Gastrocnemius medialis (tissue), 4 donors: ENCODE data around the gene AP5Z1. TPM values are rescaled to one million over a fixed set of nuclear protein-coding genes. Genes with fewer than 3 reads are reported as not detected.

Experiments used
- ATAC-seq, 2 donors: fragments of 150-250 bp; one replicate each; pipeline ENCODE4 v1.9.1; 2016
- DNase-seq, 2 donors: peaks; one replicate each; pipeline ENCODE4 v3.0.0-alpha.2; 2019
- H3K27ac ChIP-seq, 4 donors: fragments of 200-600 bp; sonication (generic); 1 replicate in 1 of 4; 2 replicates in 3 of 4; pipeline ENCODE4 v1.5.1; 2016 to 2018; ENCODE audit warnings: mild to moderate bottlenecking in 2 of 4, moderate library complexity in 1 of 4
- H3K27me3 ChIP-seq, 3 donors: fragments of 200-600 bp; sonication (generic) in 2 of 3; 1 replicate in 1 of 3; 2 replicates in 2 of 3; pipeline versions ENCODE4 v1.5.1 to v1.6.0; 2016 to 2019; ENCODE audit warnings: mild to moderate bottlenecking in 1 of 3, moderate library complexity in 1 of 3
- H3K36me3 ChIP-seq, 2 donors: fragments of 200-600 bp; sonication (generic) in 1 of 2; one replicate each; pipeline ENCODE4 v1.5.1; 2017 to 2018
- H3K4me1 ChIP-seq, 2 donors: fragments of 200-600 bp; sonication (generic) in 1 of 2; one replicate each; pipeline ENCODE4 v1.5.1; 2016 to 2017; ENCODE audit warnings: mild to moderate bottlenecking in 2 of 2
- H3K4me3 ChIP-seq, 4 donors: fragments of 200-600 bp; sonication (generic) in 3 of 4; 1 replicate in 1 of 4; 2 replicates in 3 of 4; pipeline ENCODE4 v1.5.1; 2016 to 2019; ENCODE audit warnings: mild to moderate bottlenecking in 2 of 4
- H3K9me3 ChIP-seq, 3 donors: fragments of 200-600 bp; sonication (generic) in 2 of 3; 1 replicate in 1 of 3; 2 replicates in 2 of 3; pipeline ENCODE4 v1.5.1; 2016 to 2019
- POLR2A ChIP-seq, 2 donors: fragments of 450-650 bp; IDR thresholded peaks; one replicate each; pipeline ENCODE4 v1.6.1; 2017; ENCODE audit warnings: antibody characterized with exemption in 2 of 2, mild to moderate bottlenecking in 2 of 2, moderate library complexity in 2 of 2
- in situ Hi-C, 4 donors: fragments of 200-750 bp; cut with MboI; loops; one replicate each; pipeline versions ENCODE4 v1.15.0 to v1.8.0; 2017; ENCODE audit warnings: low sequenced_read_pairs in 4 of 4
- intact Hi-C: fragments of 100-400 bp; cut with DNase I; formaldehyde crosslinking; loops from one replicate; pipeline ENCODE4 v1.15.1; 2023; ENCODE audit warnings: low total_unique reads
- total RNA-seq, 4 donors: library from RNA; depleted of rRNA; stranded (reverse); fragments of >200 nt; gene quantifications; one replicate each; pipeline versions ENCODE4 v1.1.0 to v1.2.3, GENCODE V29; 2016
- TF ChIP-seq, protein P1 (sequence below), 5 experiments: fragments of 450-650 bp in 3 of 5; fragments of 200-600 bp in 2 of 5; sonication (generic) in 2 of 5; IDR thresholded peaks in 4 of 5; conservative IDR thresholded peaks in 1 of 5; 1 replicate in 4 of 5; 2 replicates in 1 of 5; pipeline ENCODE4 v1.5.1; 2016 to 2019; ENCODE audit warnings: antibody characterized with exemption in 5 of 5, mild to moderate bottlenecking in 3 of 5, moderate library complexity in 3 of 5

The AP5Z1 gene
- total RNA-seq, 4 donors from 2014 or later, result 10.2 to 18.1 (median 14.6) TPM

DNA sequence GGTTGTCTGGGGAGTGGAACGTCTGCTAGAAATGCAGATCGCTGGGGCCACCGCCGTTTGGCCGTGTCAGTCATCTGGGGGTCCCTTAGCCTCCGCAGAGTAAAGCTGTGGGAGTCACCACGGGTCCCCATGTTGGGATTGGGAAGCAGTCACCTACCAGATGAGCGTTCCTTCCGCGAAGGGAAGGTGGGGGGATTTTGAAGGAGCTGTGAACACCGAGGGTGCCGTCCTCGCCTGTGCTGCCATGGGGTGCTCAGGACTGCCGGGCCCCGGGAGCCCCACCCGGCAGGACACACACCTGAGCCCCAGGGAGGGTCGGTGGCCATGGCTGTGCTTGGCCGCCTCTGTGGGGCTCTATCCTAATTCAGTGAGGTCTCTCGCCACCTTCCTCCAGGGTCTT, 46.2 kb upstream of the AP5Z1 start:
- Histone ChIP-seq H3K4me1 (peaks cover 28 to 42% of the 10 kb centered on the region in 2 donors), H3K27ac (no peak overlapping the region), H3K9me3 (no peaks in the 10 kb centered on the region), H3K27me3 (no peaks in the 10 kb centered on the region), H3K36me3 (no peaks in the 10 kb centered on the region), H3K4me3 (no peak overlapping the region)
- ATAC-seq (no peak), DNase-seq (no peak)
- in situ Hi-C loops (no loop called here), intact Hi-C loops (no loop called here)
- TF ChIP-seq, protein P1, sequence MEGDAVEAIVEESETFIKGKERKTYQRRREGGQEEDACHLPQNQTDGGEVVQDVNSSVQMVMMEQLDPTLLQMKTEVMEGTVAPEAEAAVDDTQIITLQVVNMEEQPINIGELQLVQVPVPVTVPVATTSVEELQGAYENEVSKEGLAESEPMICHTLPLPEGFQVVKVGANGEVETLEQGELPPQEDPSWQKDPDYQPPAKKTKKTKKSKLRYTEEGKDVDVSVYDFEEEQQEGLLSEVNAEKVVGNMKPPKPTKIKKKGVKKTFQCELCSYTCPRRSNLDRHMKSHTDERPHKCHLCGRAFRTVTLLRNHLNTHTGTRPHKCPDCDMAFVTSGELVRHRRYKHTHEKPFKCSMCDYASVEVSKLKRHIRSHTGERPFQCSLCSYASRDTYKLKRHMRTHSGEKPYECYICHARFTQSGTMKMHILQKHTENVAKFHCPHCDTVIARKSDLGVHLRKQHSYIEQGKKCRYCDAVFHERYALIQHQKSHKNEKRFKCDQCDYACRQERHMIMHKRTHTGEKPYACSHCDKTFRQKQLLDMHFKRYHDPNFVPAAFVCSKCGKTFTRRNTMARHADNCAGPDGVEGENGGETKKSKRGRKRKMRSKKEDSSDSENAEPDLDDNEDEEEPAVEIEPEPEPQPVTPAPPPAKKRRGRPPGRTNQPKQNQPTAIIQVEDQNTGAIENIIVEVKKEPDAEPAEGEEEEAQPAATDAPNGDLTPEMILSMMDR (IDR thresholded peaks at IDR 0.05 in 4 of 5, conservative IDR thresholded peaks at IDR 0.05 in 1 of 5), result no peak
- no peak for TF ChIP-seq POLR2A (IDR thresholded peaks at IDR 0.05)

DNA sequence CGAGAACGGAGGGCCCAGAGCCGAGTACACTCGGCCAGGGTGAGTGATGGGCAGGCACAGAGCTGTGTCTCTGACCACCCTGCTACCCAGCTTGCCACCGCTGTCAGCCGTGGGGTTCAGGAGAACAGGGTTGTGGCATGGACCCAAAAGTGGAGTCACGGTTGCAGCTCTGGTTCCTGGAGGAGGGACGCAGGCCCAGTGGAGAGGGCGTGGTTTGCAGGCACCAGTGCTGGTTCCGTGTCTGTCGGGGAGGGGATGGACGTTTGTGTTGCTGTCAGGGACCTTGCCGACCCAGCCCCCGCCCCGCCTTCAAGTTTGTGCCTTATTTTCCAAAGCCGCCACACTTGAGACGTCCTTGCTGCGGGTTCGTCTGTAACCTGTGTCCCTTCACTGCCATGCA, 45.1 kb upstream of the AP5Z1 start:
- in situ Hi-C loops, result no loop called here
- Histone ChIP-seq H3K9me3 (no peaks in the 10 kb centered on the region), H3K36me3 (no peaks in the 10 kb centered on the region), H3K27me3 (no peaks in the 10 kb centered on the region), H3K27ac (no peak overlapping the region), H3K4me3 (no peak overlapping the region), H3K4me1 (peaks cover 28 to 40% of the 10 kb centered on the region in 2 donors)
- TF ChIP-seq, protein P1 (IDR thresholded peaks at IDR 0.05 in 4 of 5, conservative IDR thresholded peaks at IDR 0.05 in 1 of 5), result no peak
- no peak for TF ChIP-seq POLR2A (IDR thresholded peaks at IDR 0.05)
- ATAC-seq (no peak), DNase-seq (no peak)
- intact Hi-C loops, result no loop called here

DNA sequence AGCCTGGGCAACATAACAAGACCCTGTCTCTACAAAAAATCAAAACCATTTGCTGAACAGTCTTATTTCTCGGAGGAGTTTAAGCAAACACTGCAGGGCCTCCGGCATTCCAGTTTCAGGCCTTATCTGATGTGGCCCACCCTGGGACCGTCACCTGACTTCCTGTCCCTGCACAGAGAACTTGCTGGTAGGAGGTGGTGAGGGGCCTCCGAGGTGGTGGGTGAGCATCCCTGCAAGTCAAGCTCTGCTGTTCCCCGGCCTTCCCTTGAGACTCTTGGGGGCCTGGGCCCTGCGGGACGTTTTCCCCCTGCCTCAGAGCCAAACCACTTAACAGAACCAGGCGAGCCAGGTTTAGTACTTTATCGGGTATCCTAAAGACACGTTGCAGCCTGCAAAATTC, 44.5 kb upstream of the AP5Z1 start:
- no peak for ATAC-seq
- Histone ChIP-seq H3K9me3 (no peaks in the 10 kb centered on the region), H3K27me3 (no peaks in the 10 kb centered on the region), H3K4me1 (peaks cover 31 to 43% of the 10 kb centered on the region in 2 donors), H3K36me3 (no peaks in the 10 kb centered on the region), H3K4me3 (no peak overlapping the region), H3K27ac (no peak overlapping the region)
- in situ Hi-C loops (no loop called here), intact Hi-C loops (no loop called here)
- TF ChIP-seq, protein P1 (IDR thresholded peaks at IDR 0.05 in 4 of 5, conservative IDR thresholded peaks at IDR 0.05 in 1 of 5), result no peak
- no peak for TF ChIP-seq POLR2A (IDR thresholded peaks at IDR 0.05)
- DNase-seq, result no peak

DNA sequence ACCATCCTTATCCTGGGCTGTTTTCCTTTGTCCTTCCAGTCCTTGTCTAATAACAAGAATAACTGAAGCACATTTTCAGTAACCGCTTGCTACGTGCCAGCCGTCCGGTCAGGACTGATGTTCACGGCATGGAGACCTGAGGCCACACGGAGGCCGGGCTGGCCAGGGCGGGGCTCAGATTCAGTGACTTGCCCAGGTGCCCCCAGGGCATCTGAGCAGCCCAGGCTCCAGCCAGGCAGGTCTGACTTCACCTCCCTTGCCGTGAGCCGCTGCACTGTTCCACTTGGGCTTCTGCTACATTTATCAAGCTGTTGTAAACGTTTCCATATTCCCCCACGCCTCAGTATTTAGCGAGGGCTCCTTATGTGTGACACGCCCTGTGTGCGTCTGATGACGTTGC, 43.6 kb upstream of the AP5Z1 start:
- DNase-seq (no peak), ATAC-seq (no peak)
- H3K27me3 ChIP-seq, result no peaks in the 10 kb centered on the region
- no peak overlapping the region for H3K27ac ChIP-seq
- TF ChIP-seq POLR2A (IDR thresholded peaks at IDR 0.05), result no peak
- TF ChIP-seq, protein P1 (IDR thresholded peaks at IDR 0.05 in 4 of 5, conservative IDR thresholded peaks at IDR 0.05 in 1 of 5), result no peak
- in situ Hi-C loops, result no loop called here
- H3K9me3 ChIP-seq, result no peaks in the 10 kb centered on the region
- H3K4me1 ChIP-seq, result peaks cover 25 to 43% of the 10 kb centered on the region in 2 donors
- no peaks in the 10 kb centered on the region for H3K36me3 ChIP-seq
- H3K4me3 ChIP-seq, result no peak overlapping the region
- intact Hi-C loops, result no loop called here

DNA sequence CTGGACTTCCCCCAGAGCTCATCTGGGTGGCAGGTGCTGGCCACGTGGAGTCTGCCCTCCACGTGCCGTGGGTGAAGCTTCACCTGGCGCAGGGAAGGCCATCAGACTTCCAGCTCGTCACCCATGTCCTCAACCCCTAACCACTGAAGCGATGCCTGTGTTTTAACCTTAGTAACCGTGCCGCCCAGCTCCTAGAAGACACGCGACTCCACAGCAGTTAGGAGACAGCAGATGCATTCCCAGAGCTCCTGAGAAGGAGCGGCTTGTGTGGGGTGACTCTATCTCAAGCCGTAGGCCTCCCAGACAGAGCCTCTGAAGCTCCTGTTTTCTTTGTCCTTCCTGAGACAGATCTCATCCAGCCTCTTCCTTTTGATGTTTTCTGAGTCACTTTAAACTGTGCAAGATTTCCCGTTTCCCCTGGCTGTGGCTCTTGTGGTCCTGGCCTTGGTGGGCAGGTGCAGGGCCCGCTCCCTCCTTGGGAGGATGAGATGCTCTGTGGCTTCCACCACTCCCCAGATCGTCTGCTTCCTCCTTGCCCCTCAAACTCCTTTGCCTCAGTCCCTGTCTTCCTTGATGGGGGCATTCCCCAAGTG, 41.4 kb upstream of the AP5Z1 start:
- intact Hi-C loops, result no loop called here
- no peak for ATAC-seq
- H3K4me1 ChIP-seq, result peaks cover 37 to 48% of the 10 kb centered on the region in 2 donors

More for the DNA sequence above, 41.4 kb upstream of the AP5Z1 start:
- no peak for DNase-seq
- H3K36me3 ChIP-seq, result no peaks in the 10 kb centered on the region
- H3K4me3 ChIP-seq, result peak overlapping the region in 1 of 4 donors; percentile 31
- no peaks in the 10 kb centered on the region for H3K27me3 ChIP-seq
- no peak for TF ChIP-seq POLR2A (IDR thresholded peaks at IDR 0.05)
- TF ChIP-seq, protein P1 (IDR thresholded peaks at IDR 0.05 in 4 of 5, conservative IDR thresholded peaks at IDR 0.05 in 1 of 5), result no peak
- in situ Hi-C loops, result no loop called here
- H3K27ac ChIP-seq, result peak overlapping the region; percentile 85 to 89 (median 86)
- H3K9me3 ChIP-seq, result no peaks in the 10 kb centered on the region
